K562 (cell line): ENCODE measurements around the gene EEFSEC. TPM values are rescaled to one million over a fixed set of nuclear protein-coding genes. Genes with fewer than 3 reads are reported as not detected.

ENCODE experiments used
- ATAC-seq: fragments of 200-7000 bp; cut with Tn5 transposase; 3 replicates; pipeline ENCODE4 v1.9.1; 2020; ENCODE audit warnings: moderate library complexity
- BruUV-seq: library from RNA; stranded (reverse); fragments of 400-500 nt; replicated peaks from 2 replicates; lab custom pipeline; 2021; lab: Mats Ljungman, UMichigan
- CTCF ChIA-PET: fragments of 300-600 bp; formaldehyde crosslinking; extraction: SDS; loops from one replicate; lab custom pipeline; 2021; ENCODE audit warnings: low intra/inter-chr PET ratio; lab: Yijun Ruan, JAX
- POLR2A ChIA-PET: fragments of 300-600, 350-650 bp; sonication (Branson Sonifier 250); formaldehyde crosslinking; extraction: SDS; loops from one replicate; lab custom pipeline; 2021; ENCODE audit warnings: antibody characterized with exemption, inconsistent platforms; lab: Yijun Ruan, JAX
- DNase-seq, 4 experiments: peaks; one replicate each; pipeline versions ENCODE4 v3.0.0 to v3.0.0-alpha.2; 2011 to 2018; ENCODE audit warnings: low spot score in 3 of 4, mixed read lengths in 3 of 4; ENCODE audit errors: extremely low read depth in 1 of 4
- FAIRE-seq: peaks from 2 replicates; lab custom pipeline; 2011; peaks lifted over from hg19 to GRCh38; lab: Jason Lieb, UNC
- H2AFZ ChIP-seq: 2 replicates; pipeline ENCODE4 v1.6.0; 2011; ENCODE audit warnings: low read depth, low read length, control low read depth, inconsistent platforms
- H3K27ac ChIP-seq: fragments of 200-600 bp; 3 replicates; pipeline ENCODE4 v1.8.0; 2011; ENCODE audit warnings: low read depth, mild to moderate bottlenecking, control low read depth, inconsistent platforms, low read length, moderate library complexity, mixed read lengths; ENCODE audit errors: extremely low read depth
- H3K27me3 ChIP-seq, 2 experiments: fragments of 300-600 bp in 1 of 2; 2 replicates in 1 of 2; 3 replicates in 1 of 2; pipeline versions ENCODE4 v1.6.0 to v1.8.0; 2011; ENCODE audit warnings: inconsistent platforms in 2 of 2, low read length in 2 of 2, mild to moderate bottlenecking in 1 of 2, mixed read lengths in 1 of 2, moderate library complexity in 1 of 2; ENCODE audit not compliant: control insufficient read depth in 2 of 2, insufficient read depth in 2 of 2
- H3K36me3 ChIP-seq: fragments of 300-600 bp; 3 replicates; pipeline ENCODE4 v1.8.0; 2011; ENCODE audit warnings: mild to moderate bottlenecking, low read length, inconsistent platforms; ENCODE audit not compliant: control insufficient read depth, insufficient read depth
- H3K4me1 ChIP-seq, 2 experiments: fragments of 200-600 bp in 1 of 2; replicated peaks in 1 of 2; 2 replicates in 1 of 2; 3 replicates in 1 of 2; pipeline versions ENCODE4 v1.5.1 to v1.8.0; 2011; ENCODE audit warnings: inconsistent platforms in 2 of 2, low read length in 2 of 2, mild to moderate bottlenecking in 1 of 2, mixed read lengths in 1 of 2, moderate library complexity in 1 of 2; ENCODE audit not compliant: control insufficient read depth in 2 of 2, insufficient read depth in 2 of 2
- H3K4me2 ChIP-seq: 2 replicates; pipeline ENCODE4 v1.6.1; 2011; ENCODE audit warnings: low read length, control low read depth, inconsistent platforms, mixed read lengths; ENCODE audit not compliant: insufficient read depth
- H3K4me3 ChIP-seq: fragments of 200-600 bp; sonication (generic), shearing (Covaris generic); 2 replicates; pipeline ENCODE4 v1.5.1; 2016; ENCODE audit warnings: control low read depth, inconsistent platforms
- H3K79me2 ChIP-seq: fragments of 200-600 bp; 3 replicates; pipeline ENCODE4 v1.8.0; 2011; ENCODE audit warnings: low read length, inconsistent platforms; ENCODE audit not compliant: control insufficient read depth, insufficient read depth
- H3K9ac ChIP-seq, 2 experiments: 2 replicates each; pipeline versions ENCODE4 v1.6.0 to v1.6.1; 2011; ENCODE audit warnings: low read depth in 2 of 2, low read length in 2 of 2, control low read depth in 1 of 2, inconsistent platforms in 1 of 2, mild to moderate bottlenecking in 1 of 2, mixed read lengths in 1 of 2; ENCODE audit not compliant: insufficient read depth in 1 of 2
- H3K9me1 ChIP-seq: one replicate; pipeline ENCODE4 v1.6.0; 2011; ENCODE audit warnings: inconsistent platforms, mild to moderate bottlenecking, low read length, moderate library complexity; ENCODE audit not compliant: control insufficient read depth, insufficient read depth
- H3K9me3 ChIP-seq: replicated peaks from 2 replicates; pipeline ENCODE4 v1.5.1; 2011; ENCODE audit warnings: low read depth, low read length, inconsistent platforms; ENCODE audit not compliant: control insufficient read depth, insufficient read depth
- H4K20me1 ChIP-seq: replicated peaks from 2 replicates; pipeline ENCODE4 v1.6.1; 2011; ENCODE audit warnings: low read length, inconsistent platforms, mixed read lengths; ENCODE audit not compliant: control insufficient read depth, insufficient read depth
- ASH1L ChIP-seq: fragments of 450-650 bp; IDR thresholded peaks from 2 replicates; pipeline ENCODE4 v1.6.1; 2018; ENCODE audit warnings: borderline replicate concordance, mild to moderate bottlenecking, low read depth; ENCODE audit not compliant: partially characterized antibody
- FOS ChIP-seq: IDR thresholded peaks from 3 replicates; pipeline ENCODE4 v1.6.1; 2011; ENCODE audit not compliant: insufficient read length; ENCODE audit errors: extremely low read depth
- FOXM1 ChIP-seq, 2 experiments: fragments of 450-650 bp in 1 of 2; sonication (generic) in 1 of 2; formaldehyde crosslinking in 1 of 2; IDR thresholded peaks; 2 replicates each; pipeline versions ENCODE4 v1.6.1 to v1.9.0; 2017 to 2022; ENCODE audit warnings: low read depth in 2 of 2, mild to moderate bottlenecking in 2 of 2, missing genetic modification reagents in 1 of 2, moderate library complexity in 1 of 2
- HDGF ChIP-seq: fragments of 450-650 bp; IDR thresholded peaks from 2 replicates; pipeline ENCODE4 v1.6.1; 2016
- MBD2 ChIP-seq: sonication (generic); IDR thresholded peaks from 2 replicates; pipeline ENCODE4 v1.6.1; 2016; ENCODE audit warnings: low read depth, borderline replicate concordance
- MCM3 ChIP-seq: fragments of 450-650 bp; IDR thresholded peaks from 2 replicates; pipeline ENCODE4 v1.6.1; 2016
- NFYB ChIP-seq: IDR thresholded peaks from 2 replicates; pipeline ENCODE4 v1.6.1; 2011; ENCODE audit warnings: mild to moderate bottlenecking, moderate library complexity; ENCODE audit not compliant: insufficient read length; ENCODE audit errors: extremely low read depth
- PCBP1 ChIP-seq: fragments of 200-400 bp; formaldehyde crosslinking; IDR thresholded peaks from 2 replicates; pipeline ENCODE4 v1.6.1; 2018; ENCODE audit warnings: mild to moderate bottlenecking, low read depth, low read length; ENCODE audit not compliant: poor library complexity, severe bottlenecking
- RBM25 ChIP-seq: fragments of 200-400 bp; formaldehyde crosslinking; IDR thresholded peaks from 2 replicates; pipeline ENCODE4 v1.6.1; 2018; ENCODE audit warnings: low read length, low read depth, moderate library complexity; ENCODE audit not compliant: severe bottlenecking
- ZNF717 ChIP-seq: fragments of 250-450 bp; sonication (Bioruptor Pico); IDR thresholded peaks from 2 replicates; pipeline ENCODE4 v1.5.0; 2021
- WGBS: fragments of 100-300 bp; shearing (Covaris generic); methylation state at CpG from one replicate; pipeline ENCODE4 v1.1.6; 2016; ENCODE audit warnings: low coverage, mixed read lengths; ENCODE audit not compliant: insufficient coverage; ENCODE audit errors: missing lambda C conversion rate; 5-methylcytosine and 5-hydroxymethylcytosine counted together
- in situ Hi-C: fragments of 300-500 bp; cut with MboI; formaldehyde crosslinking; loops from 4 replicates; pipeline ENCODE4 v1.15.0; 2018; ENCODE audit warnings: inconsistent platforms, mixed read lengths
- intact Hi-C: fragments of 100-400 bp; cut with micrococcal nuclease; formaldehyde crosslinking; loops from 2 replicates; pipeline ENCODE4 v1.14.2; 2022
- polyA plus RNA-seq, 8 experiments: library from polyadenylated mRNA; depleted of rRNA in 4 of 8; stranded (reverse) in 5 of 8; unstranded in 3 of 8; fragments of >200 nt; fragmentation: Nextera tagmentation in 2 of 8; fragmentation: Illumina TruSeq in 1 of 8; extraction: Ambion mirVana in 2 of 8; extraction: Trizol in 1 of 8; gene quantifications; 2 replicates each; pipeline versions ENCODE4 v1.2.1 to v1.2.3, GENCODE V29; 2011 to 2014; ENCODE audit warnings: inconsistent platforms in 1 of 8, missing spikeins in 1 of 8
- total RNA-seq, 7 experiments: library from RNA; depleted of rRNA in 6 of 7; stranded (reverse); fragments of >200 nt in 6 of 7; fragmentation: Illumina TruSeq in 2 of 7; extraction: Trizol in 2 of 7; gene quantifications; 2 replicates each; pipeline versions ENCODE4 v1.2.1 to v1.2.3, GENCODE V29; 2011 to 2021; ENCODE audit warnings: low replicate concordance in 1 of 7
- TF ChIP-seq, protein P1 (sequence below), 3 experiments: fragments of 200-800 bp in 1 of 3; sonication (Bioruptor generic) in 1 of 3; sonication (generic) in 1 of 3; formaldehyde crosslinking in 1 of 3; IDR thresholded peaks; 2 replicates each; pipeline versions ENCODE4 v1.6.1 to v1.8.0; 2016 to 2022; ENCODE audit warnings: mild to moderate bottlenecking in 2 of 3, missing compliant biosample characterization in 2 of 3, missing genetic modification characterization in 2 of 3, missing genetic modification reagents in 1 of 3
- TF ChIP-seq, protein P2 (sequence below), 3 experiments: fragments of 200-800 bp in 1 of 3; fragments of 250-450 bp in 1 of 3; fragments of 450-650 bp in 1 of 3; sonication (Bioruptor Pico) in 1 of 3; sonication (Bioruptor generic) in 1 of 3; formaldehyde crosslinking in 1 of 3; IDR thresholded peaks; 2 replicates each; pipeline versions ENCODE4 v1.6.1 to v1.8.0; 2016 to 2022; ENCODE audit warnings: mild to moderate bottlenecking in 2 of 3, missing genetic modification characterization in 2 of 3, missing compliant biosample characterization in 1 of 3, moderate library complexity in 1 of 3
- TF ChIP-seq, protein P3 (sequence below): fragments of 200-800 bp; sonication (Bioruptor generic); IDR thresholded peaks from 2 replicates; pipeline ENCODE4 v1.6.1; 2017; ENCODE audit warnings: missing genetic modification characterization, missing compliant biosample characterization

Gene EEFSEC
- total and polyA plus RNA-seq, 9 of the 15 experiments (the other 6 are each of a cell fraction or from before 2014, with no cell fraction given) = 0.35 to 11.8 (median 7.7) TPM

- H3K9me3 ChIP-seq = no peaks in the 10 kb centered on the region
- H4K20me1 ChIP-seq = no peaks in the 10 kb centered on the region
- ChIA-PET POLR2A (interaction anchor here (0.5 to 1.2 kb wide), 4 partner anchors 8 to 751 kb away, joined by 3 to 5 read pairs (median 4); partner anchors contain the start of gene RUVBL1), CTCF (no interaction called here)
- in situ Hi-C loops = no loop called here
- H3K9ac ChIP-seq = peak overlapping the region; percentile 83 to 98
- H3K79me2 ChIP-seq = peaks cover 21% of the 10 kb centered on the region
- peak overlapping the region; percentile 97 for H2AFZ ChIP-seq
- no peaks in the 10 kb centered on the region for H3K27me3 ChIP-seq
- DNase-seq = peak; percentile 21 to 73 (median 40)
- H3K27ac ChIP-seq = peak overlapping the region; percentile 87
- peaks cover 22% of the 10 kb centered on the region; the same call in 2 of the 3 replicates for H3K36me3 ChIP-seq
- TF ChIP-seq MCM3 (no peak), NFYB (peak; percentile 54), FOS (peak; percentile 49), ZNF717 (CRISPR knock-in tag) (no peak), MBD2 (peak; percentile 36; the same call in 1 of the 2 replicates), PCBP1 (peak; percentile 11), FOXM1 (IDR thresholded peaks at IDR 0.05; ENCODE audit: low read depth) (0 out of 2 replicates have a peak, but pooled peaks have one; percentile 25), FOXM1 (CRISPR knock-in tag; IDR thresholded peaks at IDR 0.05; ENCODE audit: low read depth) (no peak), RBM25 (peak; percentile 57), HDGF (no peak), ASH1L (peak; percentile 59)
- TF ChIP-seq, protein P1, sequence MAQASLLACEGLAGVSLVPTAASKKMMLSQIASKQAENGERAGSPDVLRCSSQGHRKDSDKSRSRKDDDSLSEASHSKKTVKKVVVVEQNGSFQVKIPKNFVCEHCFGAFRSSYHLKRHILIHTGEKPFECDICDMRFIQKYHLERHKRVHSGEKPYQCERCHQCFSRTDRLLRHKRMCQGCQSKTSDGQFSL (CRISPR knock-in tag; IDR thresholded peaks at IDR 0.05) = no peak; the same call in 1 of the 2 replicates
- TF ChIP-seq, protein P1 (tag; IDR thresholded peaks at IDR 0.05) = peak in 1 of 2 experiments; percentile 70; a peak in 2 of 4 replicates
- TF ChIP-seq, protein P2, sequence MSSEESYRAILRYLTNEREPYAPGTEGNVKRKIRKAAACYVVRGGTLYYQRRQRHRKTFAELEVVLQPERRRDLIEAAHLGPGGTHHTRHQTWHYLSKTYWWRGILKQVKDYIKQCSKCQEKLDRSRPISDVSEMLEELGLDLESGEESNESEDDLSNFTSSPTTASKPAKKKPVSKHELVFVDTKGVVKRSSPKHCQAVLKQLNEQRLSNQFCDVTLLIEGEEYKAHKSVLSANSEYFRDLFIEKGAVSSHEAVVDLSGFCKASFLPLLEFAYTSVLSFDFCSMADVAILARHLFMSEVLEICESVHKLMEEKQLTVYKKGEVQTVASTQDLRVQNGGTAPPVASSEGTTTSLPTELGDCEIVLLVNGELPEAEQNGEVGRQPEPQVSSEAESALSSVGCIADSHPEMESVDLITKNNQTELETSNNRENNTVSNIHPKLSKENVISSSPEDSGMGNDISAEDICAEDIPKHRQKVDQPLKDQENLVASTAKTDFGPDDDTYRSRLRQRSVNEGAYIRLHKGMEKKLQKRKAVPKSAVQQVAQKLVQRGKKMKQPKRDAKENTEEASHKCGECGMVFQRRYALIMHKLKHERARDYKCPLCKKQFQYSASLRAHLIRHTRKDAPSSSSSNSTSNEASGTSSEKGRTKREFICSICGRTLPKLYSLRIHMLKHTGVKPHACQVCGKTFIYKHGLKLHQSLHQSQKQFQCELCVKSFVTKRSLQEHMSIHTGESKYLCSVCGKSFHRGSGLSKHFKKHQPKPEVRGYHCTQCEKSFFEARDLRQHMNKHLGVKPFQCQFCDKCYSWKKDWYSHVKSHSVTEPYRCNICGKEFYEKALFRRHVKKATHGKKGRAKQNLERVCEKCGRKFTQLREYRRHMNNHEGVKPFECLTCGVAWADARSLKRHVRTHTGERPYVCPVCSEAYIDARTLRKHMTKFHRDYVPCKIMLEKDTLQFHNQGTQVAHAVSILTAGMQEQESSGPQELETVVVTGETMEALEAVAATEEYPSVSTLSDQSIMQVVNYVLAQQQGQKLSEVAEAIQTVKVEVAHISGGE (CRISPR knock-in tag; IDR thresholded peaks at IDR 0.05) = 0 out of 6 replicates have a peak, but pooled peaks of 1 of the 3 experiments have one; percentile 62
- TF ChIP-seq, protein P3, sequence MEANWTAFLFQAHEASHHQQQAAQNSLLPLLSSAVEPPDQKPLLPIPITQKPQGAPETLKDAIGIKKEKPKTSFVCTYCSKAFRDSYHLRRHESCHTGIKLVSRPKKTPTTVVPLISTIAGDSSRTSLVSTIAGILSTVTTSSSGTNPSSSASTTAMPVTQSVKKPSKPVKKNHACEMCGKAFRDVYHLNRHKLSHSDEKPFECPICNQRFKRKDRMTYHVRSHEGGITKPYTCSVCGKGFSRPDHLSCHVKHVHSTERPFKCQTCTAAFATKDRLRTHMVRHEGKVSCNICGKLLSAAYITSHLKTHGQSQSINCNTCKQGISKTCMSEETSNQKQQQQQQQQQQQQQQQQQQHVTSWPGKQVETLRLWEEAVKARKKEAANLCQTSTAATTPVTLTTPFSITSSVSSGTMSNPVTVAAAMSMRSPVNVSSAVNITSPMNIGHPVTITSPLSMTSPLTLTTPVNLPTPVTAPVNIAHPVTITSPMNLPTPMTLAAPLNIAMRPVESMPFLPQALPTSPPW (CRISPR knock-in tag) = peak; percentile 76
- intact Hi-C loops = no loop called here
- peak; percentile 93 for FAIRE-seq
- no peaks in the 10 kb centered on the region for H3K9me1 ChIP-seq
- H3K4me1 ChIP-seq = peaks cover 2 to 6% of the 10 kb centered on the region in 2 experiments; a peak in 3 of 5 replicates
- H3K4me2 ChIP-seq = peak overlapping the region; percentile 82
- BruUV-seq = TSS peak; percentile 43
- H3K4me3 ChIP-seq = peak overlapping the region; percentile 82
- ATAC-seq = peak; percentile 88
- WGBS = 67% methylated on average over 6 of the region's 29 CpGs
Observed at GRCh38 chr3:128152419-128153155, 694 bp upstream of the EEFSEC start.
